ENCODE measurements around the gene TTN. TPM values are rescaled to one million over a fixed set of nuclear protein-coding genes. Genes with fewer than 3 reads are reported as not detected.

The TTN gene
- polyA plus RNA-seq, 3 donors, result under 0.01 to 0.12 (median 0.08) TPM

GRCh38 chr2:178836807-178837206 lies 29.6 kb upstream of the TTN start:
- Histone ChIP-seq H3K27ac (ENCODE audit: low read depth in 1 of 2, low read length in 2 of 2) (no peak overlapping the region), H4K20me1 (ENCODE audit: insufficient read depth, low read length) (no peaks in the 10 kb centered on the region), H3K4me2 (replicated peaks; ENCODE audit: extremely low read depth, low read length, poor library complexity, severe bottlenecking) (no peak overlapping the region), H3K79me2 (ENCODE audit: insufficient read depth, low read length) (no peaks in the 10 kb centered on the region), H3K36me3 (replicated peaks in 1 of 2; ENCODE audit: control insufficient read depth in 1 of 2, insufficient read depth in 2 of 2, low read length in 2 of 2) (no peaks in the 10 kb centered on the region), H3K4me1 (ENCODE audit: control insufficient read depth in 1 of 2, insufficient read depth in 2 of 2, low read length in 2 of 2) (no peaks in the 10 kb centered on the region), H3K9me3 (replicated peaks in 1 of 2; ENCODE audit: control insufficient read depth in 1 of 2, insufficient read depth in 1 of 2, low read length in 2 of 2) (no peaks in the 10 kb centered on the region), H3K9ac (ENCODE audit: insufficient read depth, low read length, poor library complexity, severe bottlenecking) (no peak overlapping the region), H3K4me3 (replicated peaks in 1 of 3; ENCODE audit: low read depth in 2 of 3, low read length in 3 of 3) (no peak overlapping the region), H3K27me3 (ENCODE audit: control insufficient read depth in 2 of 2, insufficient read depth in 2 of 2, low read length in 2 of 2) (no peaks in the 10 kb centered on the region), H2AFZ (ENCODE audit: insufficient read depth, low read depth, low read length, poor library complexity, severe bottlenecking) (no peak overlapping the region)
- no peak for DNase-seq
- H3K4me1 Mint-ChIP-seq, result no peaks in the 10 kb centered on the region
- no peak overlapping the region for H3K27ac Mint-ChIP-seq
- TF ChIP-seq CTCF (IDR thresholded peaks at IDR 0.05), result no peak
- H3K9me3 Mint-ChIP-seq, result peaks cover 0 to 2% (median 0%) of the 10 kb centered on the region in 7 donors
- intact Hi-C loops (cut with micrococcal nuclease), result no loop called here
- H3K27me3 Mint-ChIP-seq (ENCODE audit: low read depth in 3 of 3), result no peaks in the 10 kb centered on the region
- WGBS (ENCODE audit: insufficient coverage), result 88% methylated on average over 4 of the region's 4 CpGs
- H3K36me3 Mint-ChIP-seq, result no peaks in the 10 kb centered on the region
- no peak overlapping the region for H3K4me3 Mint-ChIP-seq

GRCh38 chr2:178834086-178834485 lies 26.9 kb upstream of the TTN start:
- no peak overlapping the region for H3K4me3 ChIP-seq (replicated peaks in 1 of 3; ENCODE audit: low read depth in 2 of 3, low read length in 3 of 3)
- H3K4me1 Mint-ChIP-seq, result no peaks in the 10 kb centered on the region
- no peaks in the 10 kb centered on the region for H3K79me2 ChIP-seq (ENCODE audit: insufficient read depth, low read length)
- no peak for TF ChIP-seq CTCF (IDR thresholded peaks at IDR 0.05)
- no peak overlapping the region for H3K4me2 ChIP-seq (replicated peaks; ENCODE audit: extremely low read depth, low read length, poor library complexity, severe bottlenecking)
- no peak for DNase-seq
- peaks cover 0 to 2% (median 0%) of the 10 kb centered on the region in 7 donors for H3K9me3 Mint-ChIP-seq
- H3K9ac ChIP-seq (ENCODE audit: insufficient read depth, low read length, poor library complexity, severe bottlenecking), result no peak overlapping the region
- no peaks in the 10 kb centered on the region for H3K4me1 ChIP-seq (ENCODE audit: control insufficient read depth in 1 of 2, insufficient read depth in 2 of 2, low read length in 2 of 2)
- H3K36me3 ChIP-seq (replicated peaks in 1 of 2; ENCODE audit: control insufficient read depth in 1 of 2, insufficient read depth in 2 of 2, low read length in 2 of 2), result no peaks in the 10 kb centered on the region
- 90% methylated on average over 9 of the region's 9 CpGs for WGBS (ENCODE audit: insufficient coverage)
- H4K20me1 ChIP-seq (ENCODE audit: insufficient read depth, low read length), result no peaks in the 10 kb centered on the region
- H2AFZ ChIP-seq (ENCODE audit: insufficient read depth, low read depth, low read length, poor library complexity, severe bottlenecking), result no peak overlapping the region
- no peaks in the 10 kb centered on the region for H3K9me3 ChIP-seq (replicated peaks in 1 of 2; ENCODE audit: control insufficient read depth in 1 of 2, insufficient read depth in 1 of 2, low read length in 2 of 2)
- H3K27me3 Mint-ChIP-seq (ENCODE audit: low read depth in 3 of 3), result no peaks in the 10 kb centered on the region
- H3K27ac Mint-ChIP-seq, result no peak overlapping the region
- no peak overlapping the region for H3K27ac ChIP-seq (ENCODE audit: low read depth in 1 of 2, low read length in 2 of 2)
- H3K36me3 Mint-ChIP-seq, result no peaks in the 10 kb centered on the region
- no peak overlapping the region for H3K4me3 Mint-ChIP-seq
- intact Hi-C loops (cut with micrococcal nuclease), result no loop called here
- no peaks in the 10 kb centered on the region for H3K27me3 ChIP-seq (ENCODE audit: control insufficient read depth in 2 of 2, insufficient read depth in 2 of 2, low read length in 2 of 2)

All from CD14-positive monocyte (primary cell).